Measurements from ENCODE around the gene PIGN.
"Not testable (repeated sequence)": the region's sequence is repeated elsewhere in the genome, so short reads cannot be mapped to it uniquely, and the experiment has no call there.

The PIGN gene

GRCh38 chr18:62054929-62055498 lies 131.8 kb downstream of the PIGN start:
- DNase-seq (ENCODE audit: low read depth), result no peak

DNA sequence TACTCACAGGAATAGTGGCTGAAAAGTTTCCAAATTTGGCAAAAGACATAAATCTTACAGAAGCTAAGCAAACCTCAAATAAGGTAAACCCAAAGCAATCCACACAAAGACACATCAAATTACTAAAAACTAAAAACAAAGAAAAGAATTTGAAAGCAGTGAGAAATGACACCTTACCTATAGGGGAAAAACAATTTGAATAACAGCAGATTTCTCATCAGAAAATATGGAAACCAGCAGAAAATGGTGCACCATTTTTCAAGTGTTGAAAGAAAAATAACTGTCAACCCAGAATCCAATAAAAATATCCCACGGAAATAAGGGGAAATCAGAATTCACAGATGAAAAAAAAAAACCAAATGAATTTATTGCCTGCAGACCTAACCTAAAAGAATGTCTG lies 138.6 kb downstream of the PIGN start:
- no peak for DNase-seq (ENCODE audit: low read depth)

- no peak for DNase-seq (ENCODE audit: low read depth)
Measured at GRCh38 chr18:62045316-62045715, 141.5 kb downstream of the PIGN start.

DNA sequence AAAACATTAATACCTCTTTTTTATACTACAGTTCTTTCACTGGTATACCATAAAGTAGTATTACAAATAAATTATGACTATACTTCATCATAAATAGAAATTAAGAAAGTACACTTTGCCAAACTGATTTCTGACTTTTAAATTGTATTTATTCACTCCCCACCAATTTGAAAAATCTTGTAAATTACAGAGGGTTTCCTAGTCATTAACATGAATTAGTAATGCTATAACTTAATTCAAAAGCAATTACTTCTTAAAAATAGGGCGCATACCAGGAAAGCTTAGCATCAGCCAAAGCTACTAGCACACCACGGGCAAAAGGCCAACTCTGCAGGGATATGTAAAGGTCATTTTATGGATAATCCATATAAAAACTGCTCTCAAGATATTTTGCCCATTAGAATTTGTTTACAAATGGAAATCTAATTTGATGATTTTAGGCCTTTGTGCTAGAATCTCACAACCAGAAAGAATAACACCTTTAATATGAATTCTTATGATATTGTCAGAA lies 142.3 kb downstream of the PIGN start:
- no peak for DNase-seq (ENCODE audit: low read depth)

DNA sequence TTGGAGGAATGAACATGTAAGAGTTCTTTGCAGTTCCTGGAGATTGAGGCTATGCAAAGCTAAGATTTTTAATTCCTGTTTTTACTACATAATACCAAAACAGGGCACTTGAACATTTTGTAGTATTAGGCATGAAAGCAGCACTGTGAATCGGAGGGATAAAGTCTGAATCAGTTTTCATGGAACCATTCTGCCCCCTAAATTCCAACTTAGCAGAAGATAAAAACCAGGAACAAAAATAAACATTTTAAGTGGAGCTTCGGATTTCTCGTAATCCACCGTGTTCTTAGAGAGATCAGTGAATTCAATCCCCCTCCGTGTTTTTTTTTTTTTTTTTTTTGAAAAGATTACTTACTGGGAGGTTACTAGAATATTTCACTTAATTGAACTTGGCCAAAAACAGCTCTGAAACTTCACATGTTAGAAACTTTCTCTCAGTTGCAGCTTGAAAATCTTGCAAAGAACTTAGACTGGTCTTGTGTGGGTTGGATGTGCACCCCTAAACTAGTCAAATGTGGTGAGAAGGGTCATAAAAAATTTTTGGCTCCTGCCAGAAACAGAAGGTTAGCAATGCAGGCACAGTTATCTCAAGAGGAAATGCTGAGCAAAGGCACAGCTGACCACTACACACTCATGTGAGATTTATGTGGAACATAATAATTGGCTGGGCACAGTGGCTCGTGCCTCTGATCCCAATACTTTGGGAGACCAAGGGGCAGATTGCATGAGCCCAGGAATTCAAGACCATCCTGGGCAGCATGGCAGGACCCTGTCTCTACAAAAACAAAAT lies 148.7 kb downstream of the PIGN start:
- no peak for DNase-seq (ENCODE audit: low read depth)

DNA sequence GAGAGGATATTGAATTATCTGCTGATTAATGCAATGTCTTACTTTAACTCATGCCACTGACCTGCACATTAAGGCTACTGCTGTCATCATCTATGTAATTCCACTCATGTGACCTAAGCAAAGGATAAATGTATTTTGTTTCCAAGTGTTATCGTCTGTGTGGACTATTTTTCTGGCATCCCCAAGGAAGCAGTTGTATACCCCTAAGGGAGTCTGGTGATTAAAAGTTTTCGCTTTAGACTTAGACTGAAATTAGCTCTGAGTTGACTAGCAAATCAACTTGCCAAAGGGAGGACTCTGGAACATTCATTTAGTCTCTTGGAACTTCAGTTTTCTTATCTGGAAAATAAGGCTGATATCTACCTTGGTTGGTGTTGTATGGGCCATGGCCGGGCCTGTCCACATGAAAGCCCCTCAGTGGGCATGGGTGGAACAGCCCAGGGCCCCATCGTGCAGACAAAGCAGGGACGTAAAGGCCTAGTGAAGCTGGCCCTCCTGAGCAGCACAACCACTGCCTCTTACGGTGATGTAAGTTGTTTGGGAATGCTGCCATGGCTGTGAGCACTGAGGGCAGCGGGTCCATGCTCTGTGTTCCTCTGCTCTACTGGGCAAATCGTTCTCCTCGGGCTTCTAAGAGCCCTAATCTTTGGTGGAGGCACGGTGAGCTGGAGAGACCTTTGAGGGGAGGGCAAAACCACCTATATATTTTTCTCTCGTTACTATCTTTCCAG lies 149.7 kb downstream of the PIGN start:
- DNase-seq (ENCODE audit: low read depth), result no peak

DNA sequence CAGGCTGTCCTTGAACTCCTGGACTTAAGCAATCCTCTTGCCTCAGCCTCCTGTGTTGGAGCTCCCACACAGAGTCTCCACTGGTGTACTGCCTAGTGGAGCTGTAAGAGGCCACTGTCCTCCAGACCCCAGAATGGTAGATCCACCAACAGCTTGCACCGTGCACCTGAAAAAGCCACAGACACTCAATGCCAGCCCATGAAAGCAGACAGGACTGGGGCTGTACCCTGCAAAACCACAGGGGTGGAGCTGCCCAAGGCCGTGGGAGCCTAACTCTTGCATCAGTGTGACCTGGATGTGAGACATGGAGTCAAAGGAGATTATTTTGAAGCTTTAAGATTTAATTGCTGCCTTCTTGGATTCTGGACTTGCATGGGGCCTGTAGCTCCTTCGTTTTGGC lies 152.6 kb downstream of the PIGN start:
- DNase-seq (ENCODE audit: low read depth), result not testable (repeated sequence)

DNA sequence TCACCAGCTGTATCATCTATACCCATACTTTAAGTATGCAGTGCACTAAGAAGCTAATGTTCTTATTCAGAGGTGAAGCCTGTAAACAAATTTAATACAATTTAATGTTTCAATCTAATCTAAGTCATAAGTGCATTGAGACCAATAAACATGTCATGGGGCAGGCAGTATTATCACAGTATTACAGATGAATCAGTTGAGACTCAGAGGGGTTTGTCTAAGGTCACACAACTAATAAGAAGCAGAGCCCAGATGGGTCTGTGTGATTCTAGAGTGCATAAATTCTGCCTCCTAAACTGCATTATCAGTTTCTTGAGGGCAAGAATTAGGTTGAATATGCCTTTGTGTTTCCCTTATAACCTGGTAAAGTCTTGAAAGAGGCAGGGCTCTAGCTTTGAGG lies 153.1 kb downstream of the PIGN start:
- DNase-seq (ENCODE audit: low read depth), result no peak

DNA sequence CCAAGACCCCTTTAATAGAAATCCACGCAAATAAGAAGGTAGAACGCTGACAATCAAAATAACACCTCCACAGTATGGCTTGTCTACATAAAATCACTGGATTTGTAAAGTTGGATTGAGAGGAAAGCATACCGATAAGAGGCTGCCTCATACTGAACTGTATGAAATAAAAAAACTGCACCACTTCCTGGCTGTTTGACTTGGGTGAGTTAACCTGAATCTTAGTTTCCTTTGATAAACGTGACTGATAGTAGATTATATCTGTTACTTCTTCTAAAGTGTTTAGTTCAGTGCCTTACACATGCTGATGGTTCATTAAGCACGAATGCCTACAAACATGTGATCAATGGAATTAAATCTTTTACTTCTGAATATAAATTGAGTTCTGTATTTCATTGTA lies 153.6 kb downstream of the PIGN start:
- no peak for DNase-seq (ENCODE audit: low read depth)

DNA sequence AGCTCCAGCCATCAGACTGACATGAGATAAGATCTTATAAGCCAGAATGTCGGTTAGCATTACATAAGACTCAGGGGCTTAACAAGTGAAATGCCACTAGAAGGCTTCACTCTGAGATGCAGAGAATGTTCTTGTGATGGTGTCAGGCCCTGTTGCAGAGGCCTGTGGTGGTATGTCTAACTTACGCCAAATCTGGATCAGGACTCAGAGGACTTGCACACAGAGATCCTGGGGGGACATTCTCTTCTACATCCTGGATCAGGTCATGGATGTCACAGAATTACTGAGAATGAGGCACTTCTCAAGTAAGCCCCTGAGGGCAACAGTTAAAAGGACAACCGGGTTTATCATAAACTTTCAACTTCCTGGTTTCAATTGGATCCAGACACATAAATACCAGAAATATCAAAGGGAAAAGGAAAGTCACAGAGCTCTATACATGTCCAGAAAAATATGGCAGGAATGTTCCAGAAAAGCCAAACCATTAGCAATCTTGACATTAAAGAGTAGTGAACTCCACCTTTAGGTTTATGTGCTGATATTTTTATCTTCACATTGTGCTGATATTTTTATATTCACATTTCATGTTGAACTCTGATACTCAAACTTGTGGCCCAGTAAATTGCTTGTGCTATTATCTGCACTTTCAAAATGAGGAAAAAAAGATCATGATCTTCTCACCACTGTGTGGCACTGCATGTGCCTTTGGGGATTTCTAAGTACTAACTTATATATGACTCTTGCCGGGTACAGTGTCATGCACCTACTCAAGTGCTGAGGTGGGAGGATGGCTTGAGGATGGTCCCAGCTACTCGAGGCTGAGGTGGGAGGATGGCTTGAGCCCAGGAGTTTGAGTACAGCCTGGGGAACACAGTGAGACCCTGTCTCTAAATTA lies 156.5 kb downstream of the PIGN start:
- DNase-seq (ENCODE audit: low read depth), result no peak

DNA sequence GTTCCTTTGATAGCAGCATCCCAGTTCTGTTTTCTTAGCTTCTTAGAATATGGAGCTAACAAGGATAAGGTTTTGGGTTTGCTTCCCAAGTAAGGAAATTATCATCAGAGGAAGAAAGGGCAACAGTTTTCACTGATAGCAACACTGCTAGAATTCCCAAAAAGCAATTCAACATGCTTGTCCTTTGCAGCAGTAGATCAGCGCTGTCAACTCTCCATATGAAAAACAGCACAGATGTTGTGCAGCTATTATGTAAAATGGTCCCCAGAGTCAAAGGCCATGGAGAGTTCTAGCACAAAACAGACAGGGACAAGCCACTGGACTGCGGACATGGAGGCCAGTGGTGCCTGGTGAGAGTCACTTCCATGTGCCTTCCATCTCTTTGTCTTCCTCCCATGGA lies 158.1 kb downstream of the PIGN start:
- DNase-seq (ENCODE audit: low read depth), result no peak

- no peak for DNase-seq (ENCODE audit: low read depth)
Measured at GRCh38 chr18:62027914-62028520, 158.8 kb downstream of the PIGN start.

DNA sequence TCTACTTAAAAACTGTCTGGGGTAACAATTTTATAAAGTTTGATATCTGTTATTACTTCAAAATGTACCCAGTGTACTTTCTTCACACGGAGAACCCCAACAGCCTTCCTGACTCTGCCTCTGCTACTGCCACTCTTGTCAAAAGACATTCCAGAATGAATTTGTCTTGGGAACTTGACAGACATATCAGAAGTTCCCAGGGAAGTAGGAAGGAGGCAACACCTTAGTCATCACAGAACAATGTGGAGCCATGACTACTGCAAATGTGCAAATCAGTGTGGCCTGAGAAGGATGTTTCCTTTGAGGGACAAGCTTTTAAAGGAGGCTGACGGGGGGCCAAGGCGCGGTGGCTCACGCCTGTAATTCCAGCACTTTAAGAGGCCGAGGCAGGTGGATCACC lies 160.3 kb downstream of the PIGN start:
- no peak for DNase-seq (ENCODE audit: low read depth)

GRCh38 chr18:62024983-62025382 lies 161.9 kb downstream of the PIGN start:
- no peak for DNase-seq (ENCODE audit: low read depth)

DNA sequence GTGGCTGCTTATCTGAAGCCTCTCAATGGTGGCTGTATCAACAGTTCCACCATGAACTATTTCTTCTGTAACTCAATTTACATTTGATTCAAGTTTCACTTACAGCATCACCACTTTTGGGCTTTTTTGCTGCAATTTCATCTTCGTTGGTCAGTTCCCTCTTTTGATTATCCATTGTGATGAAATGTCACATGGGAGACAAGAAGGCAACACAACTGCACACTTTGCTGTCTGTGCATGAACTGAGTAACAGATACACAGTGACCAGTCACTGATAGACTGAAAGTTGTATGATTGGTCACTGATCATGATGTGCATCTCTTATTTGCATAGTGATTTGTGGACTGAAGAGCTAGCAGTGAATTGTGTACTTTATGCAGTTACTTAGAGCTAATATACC lies 163.3 kb downstream of the PIGN start:
- no peak for DNase-seq (ENCODE audit: low read depth)

- DNase-seq (ENCODE audit: low read depth), result no peak
Measured at GRCh38 chr18:62018759-62019041, 168.2 kb downstream of the PIGN start.

DNA sequence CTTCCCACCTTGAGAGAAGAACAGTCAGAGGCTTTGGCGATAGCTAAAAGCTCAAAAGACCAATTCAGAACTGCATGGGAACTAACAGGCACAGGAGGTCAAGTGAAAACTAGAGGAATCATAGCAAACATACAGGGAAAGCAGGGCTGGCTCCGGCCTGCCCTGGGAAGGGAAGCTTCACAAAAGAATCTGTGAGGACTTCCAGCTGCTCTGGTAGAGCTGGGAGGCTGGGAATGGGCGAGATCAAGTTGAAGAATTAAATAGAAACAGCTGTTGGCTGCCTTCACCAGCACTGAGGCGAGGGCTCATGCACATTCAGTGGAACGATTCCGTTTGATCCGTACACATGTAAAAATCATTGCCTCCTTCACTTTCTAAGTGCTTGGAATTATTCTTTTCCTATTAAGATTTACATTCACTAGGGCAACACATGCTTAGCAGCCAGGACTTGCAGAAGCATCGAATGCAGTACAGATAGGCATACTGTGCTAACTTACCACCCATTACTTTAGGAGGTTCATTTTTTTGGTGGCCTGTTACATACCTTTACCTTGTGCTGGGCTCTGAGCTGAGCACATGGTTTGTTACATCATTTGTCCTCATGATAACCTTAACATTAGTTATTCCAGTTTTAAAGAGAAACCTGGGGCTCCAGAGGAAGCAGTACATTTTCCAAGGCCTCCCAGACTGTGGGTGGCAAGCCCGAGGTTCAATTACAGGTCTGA lies 168.7 kb downstream of the PIGN start:
- no peak for DNase-seq (ENCODE audit: low read depth)

DNA sequence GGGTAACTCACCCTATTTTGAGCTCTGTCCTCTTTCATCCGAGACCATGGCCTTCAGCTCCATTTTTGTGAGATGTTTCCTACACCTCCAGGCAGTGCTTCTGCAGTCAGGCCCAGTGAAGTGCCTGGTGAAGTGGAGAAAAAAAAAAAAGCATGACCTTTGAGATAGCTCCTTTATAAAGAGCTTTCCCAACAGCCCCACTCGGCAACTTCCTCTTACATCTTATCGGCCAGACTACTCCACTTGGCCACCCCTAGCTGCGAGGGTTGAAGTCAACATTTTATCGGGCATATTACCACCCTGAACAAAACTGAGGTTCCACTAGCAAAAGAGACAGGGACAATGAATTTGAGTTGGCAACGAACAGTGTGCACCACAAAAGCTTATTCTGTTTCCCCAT lies 169.2 kb downstream of the PIGN start:
- no peak for DNase-seq (ENCODE audit: low read depth)

DNA sequence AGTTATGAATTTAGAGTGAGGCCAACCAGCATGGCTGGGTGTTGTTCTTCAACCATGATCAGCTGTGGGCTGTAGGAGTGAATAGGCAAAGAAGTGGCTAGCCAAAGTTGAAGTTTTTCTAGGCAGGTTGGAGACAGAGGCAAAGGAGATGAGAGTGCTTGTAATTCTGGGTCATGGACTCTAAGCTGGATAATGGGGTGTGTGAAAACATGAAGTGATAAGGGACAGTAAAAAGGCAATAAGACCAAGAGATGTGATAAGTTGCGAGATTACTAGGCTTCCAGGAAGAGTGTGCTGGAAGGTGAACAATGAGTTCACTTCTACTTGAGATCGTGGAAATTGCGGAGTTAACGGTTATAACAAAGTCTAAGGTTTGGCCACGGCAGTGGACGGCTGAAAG lies 175.4 kb downstream of the PIGN start:
- DNase-seq (ENCODE audit: low read depth), result no peak

DNA sequence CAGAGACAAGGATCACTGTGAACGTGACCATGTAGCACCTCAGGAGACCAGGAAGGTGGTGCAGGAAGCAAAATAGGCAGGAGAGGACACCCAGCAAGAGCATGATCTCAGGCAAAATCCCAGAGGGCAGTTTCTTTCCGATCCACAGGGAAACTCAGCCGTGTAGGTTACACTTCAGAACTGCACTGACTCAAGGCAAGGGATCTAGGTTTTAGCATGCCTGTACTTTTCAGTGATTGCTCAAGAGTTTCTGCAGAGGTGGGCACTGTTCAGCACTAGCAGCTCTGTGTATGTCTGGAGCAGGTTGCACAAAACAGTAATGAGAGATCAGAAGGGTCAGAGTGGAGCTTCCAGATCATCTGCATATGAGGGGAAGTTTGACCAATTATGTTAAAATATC lies 177.3 kb downstream of the PIGN start:
- DNase-seq (ENCODE audit: low read depth), result no peak

DNA sequence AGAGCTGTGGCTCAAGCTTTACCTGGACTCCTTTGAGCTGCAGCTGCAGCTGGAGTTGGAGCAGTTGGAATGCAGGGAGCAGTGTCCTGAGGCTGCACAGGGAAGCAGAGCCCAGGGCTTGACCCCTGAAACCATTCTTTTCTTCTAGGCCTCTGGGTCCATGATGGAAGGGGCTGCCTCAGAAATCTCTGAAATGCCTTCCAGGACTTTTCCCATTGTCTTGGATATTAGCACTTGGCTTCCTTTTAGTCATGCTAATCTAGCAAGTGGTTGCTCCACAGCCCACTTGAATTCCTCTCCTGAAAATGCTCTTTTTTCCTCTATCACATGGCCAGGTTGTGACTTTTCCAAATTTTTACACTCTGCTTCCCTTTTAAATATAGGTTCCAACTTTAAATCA lies 185.5 kb downstream of the PIGN start:
- no peak for DNase-seq (ENCODE audit: low read depth)

Data from stimulated activated CD8-positive, alpha-beta memory T cell treated with anti-CD3 and anti-CD28 coated beads, Interleukin-12 subunit alpha, Interleukin-12 subunit beta, amount 100 ng/mL, for 4 hours (primary cell).